Jurkat, Clone E6-1 (cell line): ENCODE measurements around the gene TOR4A.
A peak's percentile ranks its signal among the peaks of the same experiment; 100 is the strongest.

Experiments
- DNase-seq: peaks from one replicate; pipeline ENCODE4 v3.0.0-alpha.2; 2011; ENCODE audit warnings: low read depth, low spot score
- H3K4me3 ChIP-seq: 2 replicates; pipeline ENCODE4 v1.5.1; 2011; ENCODE audit warnings: mild to moderate bottlenecking, low read length, control low read depth, moderate library complexity

The TOR4A gene

GRCh38 chr9:137279741-137280473 lies 2.4 kb downstream of the TOR4A start:
- DNase-seq = no peak
- H3K4me3 ChIP-seq = no peak overlapping the region

DNA sequence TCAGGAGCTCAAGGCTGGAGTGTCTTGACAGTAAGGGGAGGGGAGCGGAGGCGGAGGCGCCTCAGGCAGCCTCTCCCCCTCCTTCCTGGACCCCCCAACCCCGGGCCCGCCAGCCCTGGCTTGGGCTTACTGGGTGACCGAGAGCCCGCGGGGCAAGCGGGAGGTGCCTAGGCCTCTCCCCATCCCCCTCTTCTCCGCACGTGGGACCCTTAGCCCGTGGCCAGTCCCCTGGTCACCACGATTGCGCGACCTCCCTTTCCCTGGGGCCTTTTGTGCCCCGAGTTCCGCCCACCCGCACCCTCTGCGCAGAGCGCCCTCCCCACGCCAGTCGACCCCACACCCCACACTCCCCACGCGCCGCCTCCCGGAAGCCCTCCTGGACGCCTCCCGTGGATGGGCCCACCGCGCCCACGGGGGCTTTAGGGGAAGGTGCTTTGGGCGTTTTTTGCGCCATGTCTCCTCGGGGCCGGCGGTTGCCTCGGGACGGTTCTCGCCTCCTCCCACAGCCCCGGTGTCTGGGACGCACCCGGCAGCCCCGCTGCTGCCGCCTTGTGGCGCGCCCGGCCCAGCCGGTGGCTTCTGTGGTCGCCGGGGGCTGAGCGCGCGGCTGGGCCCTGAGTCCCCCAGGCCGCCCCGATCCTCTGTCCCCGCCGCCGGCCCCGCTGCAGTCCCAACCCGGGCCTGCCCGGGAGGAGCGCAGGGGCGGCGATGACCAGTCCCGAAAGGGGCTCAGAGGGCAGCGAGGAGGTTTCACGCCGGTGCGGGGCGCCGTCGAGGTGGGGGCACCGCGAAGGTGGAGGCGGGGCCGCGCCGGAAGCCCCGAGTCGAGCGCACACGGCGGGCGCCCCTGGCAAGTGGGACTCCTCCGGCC lies 3.2 kb downstream of the TOR4A start:
- no peak overlapping the region for H3K4me3 ChIP-seq
- no peak for DNase-seq

- no peak for DNase-seq
- H3K4me3 ChIP-seq = no peak overlapping the region
Observed at GRCh38 chr9:137281345-137282116, 4.0 kb downstream of the TOR4A start.

- no peak overlapping the region for H3K4me3 ChIP-seq
- DNase-seq = no peak
Observed at GRCh38 chr9:137286975-137287383, 9.5 kb downstream of the TOR4A start.

GRCh38 chr9:137293094-137293481 lies 15.6 kb downstream of the TOR4A start:
- no peak for DNase-seq

GRCh38 chr9:137293482-137294090 lies 16.1 kb downstream of the TOR4A start:
- H3K4me3 ChIP-seq = no peak overlapping the region
- no peak for DNase-seq

More at GRCh38 chr9:137293094-137293481, 15.6 kb downstream of the TOR4A start:
- H3K4me3 ChIP-seq = no peak overlapping the region

GRCh38 chr9:137294091-137294680 lies 16.7 kb downstream of the TOR4A start:
- no peak overlapping the region for H3K4me3 ChIP-seq
- peak; percentile 36 for DNase-seq

DNA sequence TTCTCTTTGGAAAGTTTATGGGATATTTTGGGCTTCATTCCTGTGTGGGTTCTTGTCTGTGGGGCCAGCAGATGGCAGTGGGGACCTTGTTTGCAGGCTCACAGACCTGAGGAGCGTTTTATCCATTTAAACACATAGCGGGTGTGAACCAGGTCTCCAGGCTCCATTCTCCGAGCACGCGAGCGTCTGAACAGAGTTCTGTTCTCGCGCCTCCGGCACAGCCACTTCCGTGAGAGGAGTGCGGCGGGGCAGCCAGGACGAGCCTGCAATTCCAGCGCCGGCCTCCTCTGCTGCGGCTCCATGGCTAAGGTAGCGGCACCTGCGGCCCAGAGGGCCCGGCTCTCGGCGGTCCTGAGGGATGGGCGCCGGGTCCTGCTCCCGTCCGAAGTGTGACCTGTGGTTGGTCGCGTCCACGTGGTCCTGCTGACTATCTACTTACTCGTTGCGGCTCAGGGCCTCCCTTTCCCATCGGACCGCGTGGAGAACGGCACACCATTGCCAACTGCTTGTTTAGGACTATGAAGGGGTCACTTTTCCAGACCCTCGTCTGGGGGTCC lies 17.2 kb downstream of the TOR4A start:
- no peak overlapping the region for H3K4me3 ChIP-seq
- DNase-seq = no peak

DNA sequence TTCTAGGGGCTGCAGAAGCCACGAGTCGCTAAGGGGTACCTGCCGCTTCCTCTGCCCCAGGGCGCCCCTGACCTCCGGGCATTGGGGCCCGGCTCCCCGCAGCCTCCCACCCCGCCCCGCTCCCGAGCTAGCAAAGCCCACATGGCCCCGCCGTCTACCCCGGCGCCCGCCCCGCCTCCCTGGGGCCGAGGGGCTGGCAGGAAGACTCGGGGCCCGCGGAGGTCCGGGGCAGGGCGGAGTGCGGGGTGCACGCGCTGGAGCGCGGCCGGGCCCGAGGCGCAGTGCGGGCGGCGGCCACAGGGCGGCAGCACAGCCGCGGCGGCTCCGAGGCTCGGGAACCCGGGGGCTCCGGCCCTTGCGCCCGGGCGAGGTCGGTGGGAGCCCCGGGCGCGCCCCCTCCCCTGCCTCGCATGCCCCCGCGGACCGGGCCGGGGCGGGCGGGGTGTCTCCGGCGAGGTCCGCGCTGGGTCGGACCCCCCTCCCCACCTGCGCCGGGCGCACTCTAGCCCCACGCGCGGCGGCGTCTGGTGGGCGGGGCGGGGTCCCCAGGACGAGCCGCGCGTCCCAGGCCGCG lies 17.8 kb downstream of the TOR4A start:
- no peak for DNase-seq

GRCh38 chr9:137295849-137296669 lies 18.5 kb downstream of the TOR4A start:
- DNase-seq = no peak
- H3K4me3 ChIP-seq = no peak overlapping the region

More for the DNA sequence above, 17.8 kb downstream of the TOR4A start:
- no peak overlapping the region for H3K4me3 ChIP-seq

DNA sequence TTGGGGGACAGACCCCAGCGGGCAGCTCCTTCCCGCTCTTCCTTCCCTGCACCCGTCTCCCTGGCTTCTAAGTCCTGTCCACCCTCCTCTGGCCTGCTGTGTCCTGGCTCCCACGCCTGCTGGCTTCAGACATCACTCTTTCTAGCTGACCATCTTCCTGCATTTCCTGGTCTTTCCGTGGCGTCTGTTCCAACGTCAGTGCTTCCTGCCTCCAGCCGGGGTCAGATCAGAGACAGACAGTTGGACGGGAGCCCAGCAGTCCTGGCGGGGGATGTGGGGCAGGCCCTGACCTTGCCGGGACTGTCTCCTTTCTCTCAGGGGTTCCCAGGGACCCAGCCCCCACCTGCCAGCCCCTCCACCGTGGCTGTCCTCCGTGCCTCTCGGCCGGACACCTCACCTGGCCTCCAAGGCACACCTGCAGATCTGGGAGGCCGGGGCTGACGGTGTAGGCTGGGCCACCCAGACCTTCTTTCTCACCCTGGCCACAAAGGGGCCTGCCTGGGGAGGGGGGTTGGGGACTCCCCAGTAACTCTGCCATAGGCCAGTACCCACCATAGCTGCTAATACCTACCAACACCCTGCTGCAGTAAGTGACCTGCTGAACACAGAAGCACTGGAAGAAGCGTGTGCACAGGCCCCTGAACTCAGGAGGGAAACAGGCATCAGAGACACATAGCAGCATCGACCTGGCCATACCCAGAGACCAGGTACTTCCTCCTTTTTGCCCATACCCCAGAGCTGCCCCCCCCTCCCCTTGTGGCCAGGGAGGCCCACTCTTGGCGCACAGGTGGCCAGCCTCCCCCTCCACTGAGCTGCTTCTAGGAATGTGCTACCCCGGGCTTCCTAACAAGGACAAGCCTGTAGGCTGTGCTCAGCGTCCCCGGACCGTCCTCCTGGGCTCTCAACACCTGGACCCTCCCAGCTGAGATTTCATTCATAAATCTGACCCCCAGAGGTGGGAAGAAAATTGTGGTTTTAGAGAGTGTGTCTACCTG lies 19.4 kb downstream of the TOR4A start:
- no peak overlapping the region for H3K4me3 ChIP-seq
- DNase-seq = no peak

DNA sequence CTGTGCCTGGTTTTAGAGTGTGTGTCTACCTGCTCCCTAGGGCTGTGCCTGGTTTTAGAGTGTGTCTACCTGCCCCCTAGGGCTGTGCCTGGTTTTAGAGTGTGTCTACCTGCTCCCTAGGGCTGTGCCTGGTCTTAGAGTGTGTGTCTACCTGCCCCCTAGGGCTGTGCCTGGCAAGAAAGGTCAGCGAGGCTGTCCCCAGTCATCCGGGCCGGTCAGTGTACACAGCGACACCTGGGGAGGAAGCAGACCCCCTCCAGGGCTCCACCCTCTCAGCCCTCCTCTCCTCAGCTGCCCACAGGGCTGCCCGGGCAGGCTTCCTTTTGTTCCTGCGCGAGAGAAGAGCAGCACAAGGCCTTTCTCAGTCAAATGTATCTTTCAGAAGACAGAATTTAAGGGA lies 20.4 kb downstream of the TOR4A start:
- H3K4me3 ChIP-seq = no peak overlapping the region
- no peak for DNase-seq

- no peak overlapping the region for H3K4me3 ChIP-seq
- no peak for DNase-seq
Observed at GRCh38 chr9:137298401-137299202, 21.1 kb downstream of the TOR4A start.

DNA sequence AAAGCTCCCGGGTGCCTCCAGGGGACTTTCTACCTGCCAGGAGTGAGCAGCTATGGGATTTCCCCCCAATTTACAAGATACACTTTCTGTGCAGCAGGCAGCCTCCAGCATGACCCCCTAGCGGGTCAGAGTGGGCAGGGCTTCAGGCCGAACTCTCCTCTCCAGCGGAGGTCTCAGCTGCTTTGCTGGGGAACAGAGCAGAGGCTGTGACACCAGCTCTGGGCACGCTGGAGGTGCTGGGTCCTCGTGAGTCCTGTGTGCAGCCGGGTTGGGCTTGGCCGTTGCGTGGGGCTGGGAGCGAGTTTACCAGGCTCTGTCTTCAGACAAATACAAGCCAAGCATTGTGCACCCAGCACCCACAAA lies 21.7 kb downstream of the TOR4A start:
- no peak for DNase-seq
- no peak overlapping the region for H3K4me3 ChIP-seq

DNA sequence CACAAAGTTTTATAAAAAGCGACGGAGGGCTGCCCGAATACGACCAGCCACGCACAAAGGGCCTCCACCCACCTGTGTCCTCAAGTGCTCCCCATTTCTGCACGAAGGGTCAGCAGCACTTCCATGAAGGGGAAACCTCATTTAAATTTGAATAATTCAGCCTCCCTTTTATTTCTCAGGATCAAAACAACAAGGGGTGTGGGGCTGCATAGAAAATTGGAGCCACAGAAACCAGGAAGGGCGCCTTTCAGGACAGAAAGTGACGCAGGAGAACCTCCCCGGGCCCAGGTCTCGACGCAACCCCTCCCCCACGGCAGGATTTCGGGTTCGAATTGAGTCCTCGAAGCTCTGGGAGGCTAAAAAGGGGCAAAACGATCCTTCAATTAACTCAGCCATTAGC lies 22.4 kb downstream of the TOR4A start:
- H3K4me3 ChIP-seq = no peak overlapping the region
- no peak for DNase-seq
